Caco-2 (cell line): ENCODE data around the gene HSPA12A. TPM values are rescaled to one million over a fixed set of nuclear protein-coding genes. Genes with fewer than 3 reads are reported as not detected.

ENCODE experiments used
- BruUV-seq: library from RNA; stranded (reverse); fragments of 400-500 nt; replicated peaks from 2 replicates; lab custom pipeline; 2021; lab: Mats Ljungman, UMichigan
- CTCF ChIA-PET: fragments of 300-600 bp; sonication (Branson Sonifier 250); formaldehyde crosslinking; loops from one replicate; lab custom pipeline; 2022; ENCODE audit warnings: antibody characterized with exemption; lab: Charles Lee
- POLR2A ChIA-PET: fragments of 300-600 bp; sonication (Branson Sonifier 250); formaldehyde crosslinking; loops from one replicate; lab custom pipeline; 2022; ENCODE audit warnings: antibody characterized with exemption; lab: Charles Lee
- DNase-seq, 2 experiments: peaks; one replicate each; pipeline versions ENCODE4 v3.0.0 to v3.0.0-alpha.2; 2020 to 2022
- H3K27me3 ChIP-seq: replicated peaks from 2 replicates; pipeline ENCODE4 v1.6.0; 2011; ENCODE audit warnings: low read length; ENCODE audit not compliant: control insufficient read depth, insufficient read depth
- H3K36me3 ChIP-seq: 2 replicates; pipeline ENCODE4 v1.5.1; 2011; ENCODE audit warnings: low read length; ENCODE audit not compliant: control insufficient read depth, insufficient read depth
- H3K4me1 ChIP-seq: fragments of 250-450 bp; sonication (Bioruptor Pico); 2 replicates; pipeline ENCODE4 v1.5.1; 2020; ENCODE audit warnings: mild to moderate bottlenecking
- H3K4me3 ChIP-seq: 2 replicates; pipeline ENCODE4 v1.5.1; 2011; ENCODE audit warnings: low read depth, mild to moderate bottlenecking, control low read depth, low read length
- H3K9me3 ChIP-seq: fragments of 250-450 bp; sonication (Bioruptor Pico); 2 replicates; pipeline ENCODE4 v1.5.1; 2020; ENCODE audit warnings: mild to moderate bottlenecking, moderate library complexity
- H3K27ac Mint-ChIP-seq: one replicate; pipeline ENCODE4 v1.8.0; 2022; ENCODE audit warnings: mixed read lengths; ENCODE audit not compliant: unreplicated experiment
- H3K27me3 Mint-ChIP-seq: one replicate; pipeline ENCODE4 v1.8.0; 2022; ENCODE audit warnings: mixed read lengths; ENCODE audit not compliant: insufficient read depth, unreplicated experiment
- H3K36me3 Mint-ChIP-seq: one replicate; pipeline ENCODE4 v1.8.0; 2022; ENCODE audit warnings: mild to moderate bottlenecking, mixed read lengths; ENCODE audit not compliant: insufficient read depth, unreplicated experiment
- H3K4me1 Mint-ChIP-seq: one replicate; pipeline ENCODE4 v1.8.0; 2022; ENCODE audit warnings: low read depth, mixed read lengths; ENCODE audit not compliant: unreplicated experiment
- H3K4me3 Mint-ChIP-seq: one replicate; pipeline ENCODE4 v1.8.0; 2022; ENCODE audit warnings: mild to moderate bottlenecking, moderate library complexity, mixed read lengths; ENCODE audit not compliant: unreplicated experiment
- H3K9me3 Mint-ChIP-seq: one replicate; pipeline ENCODE4 v1.8.0; 2022; ENCODE audit warnings: mixed read lengths; ENCODE audit not compliant: unreplicated experiment
- CTCF ChIP-seq, 2 experiments: fragments of 200-600 bp in 1 of 2; IDR thresholded peaks; 1 replicate in 1 of 2; 2 replicates in 1 of 2; pipeline versions ENCODE4 v1.5.1 to v1.8.0; 2011 to 2022; ENCODE audit warnings: antibody characterized with exemption in 1 of 2, control low read depth in 1 of 2, inconsistent platforms in 1 of 2, low read depth in 1 of 2, low read length in 1 of 2, mild to moderate bottlenecking in 1 of 2, moderate library complexity in 1 of 2; ENCODE audit not compliant: insufficient read depth in 1 of 2, severe bottlenecking in 1 of 2, unreplicated experiment in 1 of 2
- intact Hi-C: fragments of 100-400 bp; cut with micrococcal nuclease; formaldehyde crosslinking; loops from one replicate; pipeline ENCODE4 v1.10.0; 2022; ENCODE audit not compliant: unreplicated experiment
- total RNA-seq: library from RNA; stranded (reverse); gene quantifications from 2 replicates; pipeline ENCODE4 v1.2.3, GENCODE V29; 2022

HSPA12A gene
- total RNA-seq, 1 experiment from 2014 or later, result 27.0 TPM

GRCh38 chr10:116672891-116673290 lies 69.5 kb downstream of the HSPA12A start:
- intact Hi-C loops, result no loop called here
- ChIA-PET POLR2A (interaction anchor here (0.5 kb wide), 1 partner anchor 49 kb away, joined by 3 read pairs; no protein-coding TSS in a partner anchor), CTCF (no interaction called here)
- no peak for DNase-seq
- Mint-ChIP-seq H3K4me3 (no peak overlapping the region), H3K4me1 (no peaks in the 10 kb centered on the region), H3K27ac (no peak overlapping the region), H3K36me3 (no peaks in the 10 kb centered on the region), H3K27me3 (no peaks in the 10 kb centered on the region), H3K9me3 (no peaks in the 10 kb centered on the region)
- Histone ChIP-seq H3K9me3 (no peaks in the 10 kb centered on the region), H3K36me3 (no peaks in the 10 kb centered on the region), H3K4me1 (no peaks in the 10 kb centered on the region), H3K4me3 (no peak overlapping the region), H3K27me3 (no peaks in the 10 kb centered on the region)
- no TSS peak for BruUV-seq
- no peak for TF ChIP-seq CTCF (IDR thresholded peaks at IDR 0.05; ENCODE audit: insufficient read depth in 1 of 2, low read depth in 1 of 2, low read length in 1 of 2, severe bottlenecking in 1 of 2, unreplicated experiment in 1 of 2)

GRCh38 chr10:116671274-116671926 lies 71.0 kb downstream of the HSPA12A start:
- no TSS peak for BruUV-seq
- ChIA-PET CTCF (no interaction called here), POLR2A (no interaction called here)
- intact Hi-C loops, result no loop called here
- no peaks in the 10 kb centered on the region for H3K9me3 ChIP-seq
- H3K27me3 Mint-ChIP-seq, result no peaks in the 10 kb centered on the region
- H3K27ac Mint-ChIP-seq, result no peak overlapping the region
- H3K4me3 ChIP-seq, result no peak overlapping the region
- H3K36me3 ChIP-seq, result no peaks in the 10 kb centered on the region
- H3K9me3 Mint-ChIP-seq, result no peaks in the 10 kb centered on the region
- no peak overlapping the region for H3K4me3 Mint-ChIP-seq
- no peaks in the 10 kb centered on the region for H3K4me1 ChIP-seq
- H3K4me1 Mint-ChIP-seq, result no peaks in the 10 kb centered on the region
- H3K36me3 Mint-ChIP-seq, result no peaks in the 10 kb centered on the region
- no peaks in the 10 kb centered on the region for H3K27me3 ChIP-seq
- TF ChIP-seq CTCF (IDR thresholded peaks at IDR 0.05; ENCODE audit: insufficient read depth in 1 of 2, low read depth in 1 of 2, low read length in 1 of 2, severe bottlenecking in 1 of 2, unreplicated experiment in 1 of 2), result no peak
- DNase-seq, result no peak

GRCh38 chr10:116670706-116671105 lies 71.7 kb downstream of the HSPA12A start:
- Mint-ChIP-seq H3K4me3 (no peak overlapping the region), H3K36me3 (no peaks in the 10 kb centered on the region), H3K27ac (no peak overlapping the region), H3K9me3 (no peaks in the 10 kb centered on the region), H3K4me1 (no peaks in the 10 kb centered on the region), H3K27me3 (no peaks in the 10 kb centered on the region)
- BruUV-seq, result no TSS peak
- ChIA-PET POLR2A (no interaction called here), CTCF (interaction anchor here (0.5 kb wide), 1 partner anchor 504 kb away, joined by 3 read pairs; no protein-coding TSS in a partner anchor)
- intact Hi-C loops, result no loop called here
- Histone ChIP-seq H3K4me1 (no peaks in the 10 kb centered on the region), H3K27me3 (no peaks in the 10 kb centered on the region), H3K36me3 (no peaks in the 10 kb centered on the region), H3K9me3 (no peaks in the 10 kb centered on the region), H3K4me3 (no peak overlapping the region)
- TF ChIP-seq CTCF (IDR thresholded peaks at IDR 0.05; ENCODE audit: insufficient read depth in 1 of 2, low read depth in 1 of 2, low read length in 1 of 2, severe bottlenecking in 1 of 2, unreplicated experiment in 1 of 2), result no peak
- no peak for DNase-seq
